22Rv1 (cell line): ENCODE measurements around the gene POU2F1.

Experiments
- CTCF ChIP-seq: fragments of 450-650 bp; IDR thresholded peaks from 2 replicates; pipeline ENCODE4 v1.5.1; 2017; ENCODE audit warnings: mild to moderate bottlenecking
- ZFX ChIP-seq: fragments of 450-650 bp; IDR thresholded peaks from 2 replicates; pipeline ENCODE4 v1.6.1; 2017; ENCODE audit warnings: antibody characterized with exemption, borderline replicate concordance

GRCh38 chr1:167400359-167400953 lies 179.8 kb downstream of the POU2F1 start:
- no peak for TF ChIP-seq CTCF
- TF ChIP-seq ZFX: no peak
